ENCODE data around the gene MYORG.

DNA sequence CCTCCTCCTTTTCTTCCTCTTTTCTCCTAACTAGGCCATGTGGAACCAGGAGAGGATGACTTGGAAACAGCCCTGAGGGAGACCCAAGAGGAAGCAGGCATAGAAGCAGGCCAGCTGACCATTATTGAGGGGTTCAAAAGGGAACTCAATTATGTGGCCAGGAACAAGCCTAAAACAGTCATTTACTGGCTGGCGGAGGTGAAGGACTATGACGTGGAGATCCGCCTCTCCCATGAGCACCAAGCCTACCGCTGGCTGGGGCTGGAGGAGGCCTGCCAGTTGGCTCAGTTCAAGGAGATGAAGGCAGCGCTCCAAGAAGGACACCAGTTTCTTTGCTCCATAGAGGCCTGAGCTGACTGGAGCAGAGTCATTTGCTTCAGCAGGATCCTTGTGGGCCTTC is 33.6 kb downstream of the MYORG start:
- TF ChIP-seq SIN3A (IDR thresholded peaks at IDR 0.05; ENCODE audit: low read depth, low read length) (no peak), TCF7 (IDR thresholded peaks at IDR 0.05; ENCODE audit: borderline replicate concordance) (no peak), HDAC2 (IDR thresholded peaks at IDR 0.05) (no peak), CHD1 (IDR thresholded peaks at IDR 0.05; ENCODE audit: low read depth, low read length) (no peak), CREM (IDR thresholded peaks at IDR 0.05; ENCODE audit: low read depth) (no peak)
- TF ChIP-seq, protein P1, sequence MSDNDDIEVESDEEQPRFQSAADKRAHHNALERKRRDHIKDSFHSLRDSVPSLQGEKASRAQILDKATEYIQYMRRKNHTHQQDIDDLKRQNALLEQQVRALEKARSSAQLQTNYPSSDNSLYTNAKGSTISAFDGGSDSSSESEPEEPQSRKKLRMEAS (IDR thresholded peaks at IDR 0.05; ENCODE audit: low read depth, low read length) = no peak
- TF ChIP-seq, protein P2, sequence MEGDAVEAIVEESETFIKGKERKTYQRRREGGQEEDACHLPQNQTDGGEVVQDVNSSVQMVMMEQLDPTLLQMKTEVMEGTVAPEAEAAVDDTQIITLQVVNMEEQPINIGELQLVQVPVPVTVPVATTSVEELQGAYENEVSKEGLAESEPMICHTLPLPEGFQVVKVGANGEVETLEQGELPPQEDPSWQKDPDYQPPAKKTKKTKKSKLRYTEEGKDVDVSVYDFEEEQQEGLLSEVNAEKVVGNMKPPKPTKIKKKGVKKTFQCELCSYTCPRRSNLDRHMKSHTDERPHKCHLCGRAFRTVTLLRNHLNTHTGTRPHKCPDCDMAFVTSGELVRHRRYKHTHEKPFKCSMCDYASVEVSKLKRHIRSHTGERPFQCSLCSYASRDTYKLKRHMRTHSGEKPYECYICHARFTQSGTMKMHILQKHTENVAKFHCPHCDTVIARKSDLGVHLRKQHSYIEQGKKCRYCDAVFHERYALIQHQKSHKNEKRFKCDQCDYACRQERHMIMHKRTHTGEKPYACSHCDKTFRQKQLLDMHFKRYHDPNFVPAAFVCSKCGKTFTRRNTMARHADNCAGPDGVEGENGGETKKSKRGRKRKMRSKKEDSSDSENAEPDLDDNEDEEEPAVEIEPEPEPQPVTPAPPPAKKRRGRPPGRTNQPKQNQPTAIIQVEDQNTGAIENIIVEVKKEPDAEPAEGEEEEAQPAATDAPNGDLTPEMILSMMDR (IDR thresholded peaks at IDR 0.05 in 2 of 3, conservative IDR thresholded peaks at IDR 0.05 in 1 of 3; ENCODE audit: control insufficient read depth in 2 of 3, extremely low read depth in 1 of 3, insufficient read depth in 1 of 3, low read depth in 3 of 3, low read length in 3 of 3) = no peak
- TF ChIP-seq, protein P3, sequence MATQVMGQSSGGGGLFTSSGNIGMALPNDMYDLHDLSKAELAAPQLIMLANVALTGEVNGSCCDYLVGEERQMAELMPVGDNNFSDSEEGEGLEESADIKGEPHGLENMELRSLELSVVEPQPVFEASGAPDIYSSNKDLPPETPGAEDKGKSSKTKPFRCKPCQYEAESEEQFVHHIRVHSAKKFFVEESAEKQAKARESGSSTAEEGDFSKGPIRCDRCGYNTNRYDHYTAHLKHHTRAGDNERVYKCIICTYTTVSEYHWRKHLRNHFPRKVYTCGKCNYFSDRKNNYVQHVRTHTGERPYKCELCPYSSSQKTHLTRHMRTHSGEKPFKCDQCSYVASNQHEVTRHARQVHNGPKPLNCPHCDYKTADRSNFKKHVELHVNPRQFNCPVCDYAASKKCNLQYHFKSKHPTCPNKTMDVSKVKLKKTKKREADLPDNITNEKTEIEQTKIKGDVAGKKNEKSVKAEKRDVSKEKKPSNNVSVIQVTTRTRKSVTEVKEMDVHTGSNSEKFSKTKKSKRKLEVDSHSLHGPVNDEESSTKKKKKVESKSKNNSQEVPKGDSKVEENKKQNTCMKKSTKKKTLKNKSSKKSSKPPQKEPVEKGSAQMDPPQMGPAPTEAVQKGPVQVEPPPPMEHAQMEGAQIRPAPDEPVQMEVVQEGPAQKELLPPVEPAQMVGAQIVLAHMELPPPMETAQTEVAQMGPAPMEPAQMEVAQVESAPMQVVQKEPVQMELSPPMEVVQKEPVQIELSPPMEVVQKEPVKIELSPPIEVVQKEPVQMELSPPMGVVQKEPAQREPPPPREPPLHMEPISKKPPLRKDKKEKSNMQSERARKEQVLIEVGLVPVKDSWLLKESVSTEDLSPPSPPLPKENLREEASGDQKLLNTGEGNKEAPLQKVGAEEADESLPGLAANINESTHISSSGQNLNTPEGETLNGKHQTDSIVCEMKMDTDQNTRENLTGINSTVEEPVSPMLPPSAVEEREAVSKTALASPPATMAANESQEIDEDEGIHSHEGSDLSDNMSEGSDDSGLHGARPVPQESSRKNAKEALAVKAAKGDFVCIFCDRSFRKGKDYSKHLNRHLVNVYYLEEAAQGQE (IDR thresholded peaks at IDR 0.05; ENCODE audit: low read depth, low read length) = no peak
- TF ChIP-seq, protein P4, sequence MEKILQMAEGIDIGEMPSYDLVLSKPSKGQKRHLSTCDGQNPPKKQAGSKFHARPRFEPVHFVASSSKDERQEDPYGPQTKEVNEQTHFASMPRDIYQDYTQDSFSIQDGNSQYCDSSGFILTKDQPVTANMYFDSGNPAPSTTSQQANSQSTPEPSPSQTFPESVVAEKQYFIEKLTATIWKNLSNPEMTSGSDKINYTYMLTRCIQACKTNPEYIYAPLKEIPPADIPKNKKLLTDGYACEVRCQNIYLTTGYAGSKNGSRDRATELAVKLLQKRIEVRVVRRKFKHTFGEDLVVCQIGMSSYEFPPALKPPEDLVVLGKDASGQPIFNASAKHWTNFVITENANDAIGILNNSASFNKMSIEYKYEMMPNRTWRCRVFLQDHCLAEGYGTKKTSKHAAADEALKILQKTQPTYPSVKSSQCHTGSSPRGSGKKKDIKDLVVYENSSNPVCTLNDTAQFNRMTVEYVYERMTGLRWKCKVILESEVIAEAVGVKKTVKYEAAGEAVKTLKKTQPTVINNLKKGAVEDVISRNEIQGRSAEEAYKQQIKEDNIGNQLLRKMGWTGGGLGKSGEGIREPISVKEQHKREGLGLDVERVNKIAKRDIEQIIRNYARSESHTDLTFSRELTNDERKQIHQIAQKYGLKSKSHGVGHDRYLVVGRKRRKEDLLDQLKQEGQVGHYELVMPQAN (conservative IDR thresholded peaks at IDR 0.05) = no peak

Data from GM12878 (cell line).